Measurements from ENCODE around the gene FAM227B. TPM values are rescaled to one million over a fixed set of nuclear protein-coding genes. Genes with fewer than 3 reads are reported as not detected.

FAM227B gene
- total RNA-seq, 2 donors from 2014 or later, result 7.5 to 14.4 TPM

DNA sequence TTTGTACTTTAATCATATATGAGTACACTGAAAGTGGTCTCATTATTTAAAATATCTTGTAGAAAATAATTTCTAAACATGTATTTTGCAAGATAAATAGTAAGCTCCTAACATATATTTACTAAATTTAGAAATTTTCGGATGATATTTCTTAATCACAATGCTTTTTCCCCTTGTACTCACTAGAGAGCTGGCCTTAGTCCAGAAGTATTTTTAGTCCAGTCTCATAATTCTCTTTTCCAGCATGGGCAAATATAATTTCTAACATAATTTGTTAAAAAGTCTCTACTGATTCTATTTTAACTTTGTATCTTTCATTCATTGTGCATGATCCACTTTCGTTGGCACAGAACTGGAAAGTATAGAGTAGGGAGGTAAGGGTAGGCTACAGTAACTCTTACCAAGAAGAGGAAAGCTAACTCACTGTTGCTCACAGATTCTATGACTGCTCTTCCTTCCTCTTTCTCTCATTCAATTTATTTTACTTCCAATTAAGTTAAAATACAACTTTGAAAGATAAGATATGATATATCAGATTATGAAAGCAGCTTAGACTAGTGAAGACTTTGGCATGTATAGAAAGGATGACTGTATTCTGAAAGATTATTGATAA, 158.3 kb downstream of the FAM227B start:
- Histone ChIP-seq H3K27me3 (no peaks in the 10 kb centered on the region), H3K4me3 (no peak overlapping the region), H3K27ac (peak overlapping the region in 1 of 2 donors; percentile 38), H3K4me1 (peaks cover 0 to 29% of the 10 kb centered on the region in 2 donors), H3K9me3 (no peaks in the 10 kb centered on the region), H3K36me3 (no peaks in the 10 kb centered on the region)
- TF ChIP-seq, protein P1, sequence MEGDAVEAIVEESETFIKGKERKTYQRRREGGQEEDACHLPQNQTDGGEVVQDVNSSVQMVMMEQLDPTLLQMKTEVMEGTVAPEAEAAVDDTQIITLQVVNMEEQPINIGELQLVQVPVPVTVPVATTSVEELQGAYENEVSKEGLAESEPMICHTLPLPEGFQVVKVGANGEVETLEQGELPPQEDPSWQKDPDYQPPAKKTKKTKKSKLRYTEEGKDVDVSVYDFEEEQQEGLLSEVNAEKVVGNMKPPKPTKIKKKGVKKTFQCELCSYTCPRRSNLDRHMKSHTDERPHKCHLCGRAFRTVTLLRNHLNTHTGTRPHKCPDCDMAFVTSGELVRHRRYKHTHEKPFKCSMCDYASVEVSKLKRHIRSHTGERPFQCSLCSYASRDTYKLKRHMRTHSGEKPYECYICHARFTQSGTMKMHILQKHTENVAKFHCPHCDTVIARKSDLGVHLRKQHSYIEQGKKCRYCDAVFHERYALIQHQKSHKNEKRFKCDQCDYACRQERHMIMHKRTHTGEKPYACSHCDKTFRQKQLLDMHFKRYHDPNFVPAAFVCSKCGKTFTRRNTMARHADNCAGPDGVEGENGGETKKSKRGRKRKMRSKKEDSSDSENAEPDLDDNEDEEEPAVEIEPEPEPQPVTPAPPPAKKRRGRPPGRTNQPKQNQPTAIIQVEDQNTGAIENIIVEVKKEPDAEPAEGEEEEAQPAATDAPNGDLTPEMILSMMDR (IDR thresholded peaks at IDR 0.05), result no peak
- no peak for DNase-seq (ENCODE audit: low spot score)

DNA sequence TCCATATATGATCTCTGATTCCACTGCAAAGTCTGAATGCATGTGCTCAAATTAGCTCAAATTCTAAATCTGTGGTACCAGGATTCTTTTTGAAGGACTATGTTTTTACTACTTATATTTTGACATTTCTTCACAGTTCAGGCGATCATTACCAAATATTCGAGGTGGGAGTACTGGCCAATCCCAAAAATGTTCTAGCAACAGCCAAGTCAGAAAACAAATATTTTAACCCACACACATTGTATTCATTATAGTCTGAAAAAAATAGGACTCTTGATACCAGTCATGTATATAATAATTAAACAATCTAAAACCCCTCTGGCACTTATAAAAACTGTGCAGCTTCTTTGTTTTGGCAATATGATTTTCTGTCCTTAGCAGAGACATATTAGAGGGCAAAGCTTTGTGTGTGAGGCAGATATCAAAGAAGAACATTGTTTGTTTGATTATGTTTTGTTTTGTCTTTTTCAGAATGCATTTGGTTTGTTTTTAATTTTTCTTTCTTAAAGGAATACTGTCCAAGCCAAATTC, 160.1 kb downstream of the FAM227B start:
- peaks cover 0 to 29% of the 10 kb centered on the region in 2 donors for H3K4me1 ChIP-seq
- no peaks in the 10 kb centered on the region for H3K9me3 ChIP-seq
- no peak for DNase-seq (ENCODE audit: low spot score)
- no peak overlapping the region for H3K4me3 ChIP-seq
- no peaks in the 10 kb centered on the region for H3K36me3 ChIP-seq
- no peak overlapping the region for H3K27ac ChIP-seq
- no peaks in the 10 kb centered on the region for H3K27me3 ChIP-seq
- TF ChIP-seq, protein P1 (IDR thresholded peaks at IDR 0.05), result no peak

DNA sequence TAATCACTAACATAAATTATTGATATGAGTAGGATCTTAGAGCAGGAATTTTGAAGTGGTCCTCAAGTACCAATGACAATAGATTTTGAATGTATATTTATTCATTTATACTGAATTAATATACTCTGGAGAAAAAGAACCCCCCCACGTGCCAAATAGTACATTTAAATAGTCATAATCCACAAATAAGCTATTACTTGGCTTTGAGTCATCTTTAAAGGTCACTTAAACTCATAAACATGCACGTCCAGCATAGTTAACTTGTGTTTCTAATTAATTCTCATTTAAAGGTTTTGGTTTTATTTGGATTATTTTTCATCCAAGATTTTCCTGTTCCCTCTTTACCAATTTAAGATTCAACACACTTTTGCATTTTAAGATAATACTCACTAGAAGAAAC, 162.5 kb downstream of the FAM227B start:
- no peaks in the 10 kb centered on the region for H3K36me3 ChIP-seq
- H3K9me3 ChIP-seq, result no peaks in the 10 kb centered on the region
- no peaks in the 10 kb centered on the region for H3K27me3 ChIP-seq
- H3K4me3 ChIP-seq, result no peak overlapping the region
- no peak for DNase-seq (ENCODE audit: low spot score)
- TF ChIP-seq, protein P1 (IDR thresholded peaks at IDR 0.05), result no peak
- peak overlapping the region in 1 of 2 donors; percentile 11 for H3K27ac ChIP-seq
- peaks cover 0 to 29% of the 10 kb centered on the region in 2 donors for H3K4me1 ChIP-seq

DNA sequence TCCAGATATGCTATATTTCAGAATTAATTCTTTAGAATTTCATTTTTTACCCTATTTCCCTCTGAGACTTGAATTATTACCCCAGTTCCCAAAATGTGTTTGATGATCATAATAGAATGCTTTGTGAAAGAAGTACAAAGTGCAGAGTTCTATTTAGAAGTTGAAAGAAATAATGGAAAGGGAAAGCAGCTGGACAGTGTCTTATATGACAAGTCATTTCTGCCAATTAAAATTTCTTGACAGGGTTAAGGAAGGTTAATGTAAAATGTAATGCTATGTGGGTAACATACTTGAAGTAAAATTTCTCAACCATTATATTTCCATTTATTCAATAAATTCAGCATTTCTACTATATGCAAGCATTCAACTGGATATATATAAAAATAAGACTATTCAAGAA, 164.5 kb downstream of the FAM227B start:
- TF ChIP-seq, protein P1 (IDR thresholded peaks at IDR 0.05), result no peak
- H3K27ac ChIP-seq, result no peak overlapping the region
- H3K4me1 ChIP-seq, result peaks cover 0 to 18% of the 10 kb centered on the region in 2 donors
- H3K36me3 ChIP-seq, result no peaks in the 10 kb centered on the region
- no peaks in the 10 kb centered on the region for H3K27me3 ChIP-seq
- no peaks in the 10 kb centered on the region for H3K9me3 ChIP-seq
- no peak overlapping the region for H3K4me3 ChIP-seq
- no peak for DNase-seq (ENCODE audit: low spot score)

DNA sequence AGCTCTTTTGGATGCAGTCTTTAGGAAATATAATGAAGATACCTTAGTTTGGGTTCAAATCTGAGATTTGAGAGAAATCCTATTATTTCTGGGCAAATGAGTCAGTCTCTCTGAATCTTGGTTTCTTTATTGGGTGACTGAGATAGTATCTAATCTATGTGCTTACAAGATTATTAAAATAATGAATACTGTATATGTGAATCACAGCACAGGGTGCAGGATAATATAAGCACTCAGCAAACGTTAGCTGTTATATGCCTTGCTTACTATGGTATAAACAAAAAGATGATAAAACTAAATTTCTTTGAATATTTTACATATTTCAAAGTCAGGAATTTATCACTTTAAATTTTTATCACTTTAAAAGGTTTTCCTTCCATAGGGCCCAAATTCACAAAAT, 168.0 kb downstream of the FAM227B start:
- Histone ChIP-seq H3K27ac (no peak overlapping the region), H3K9me3 (no peaks in the 10 kb centered on the region), H3K4me3 (no peak overlapping the region), H3K27me3 (no peaks in the 10 kb centered on the region), H3K36me3 (no peaks in the 10 kb centered on the region), H3K4me1 (no peaks in the 10 kb centered on the region)
- no peak for DNase-seq (ENCODE audit: low spot score)
- TF ChIP-seq, protein P1 (IDR thresholded peaks at IDR 0.05), result no peak

DNA sequence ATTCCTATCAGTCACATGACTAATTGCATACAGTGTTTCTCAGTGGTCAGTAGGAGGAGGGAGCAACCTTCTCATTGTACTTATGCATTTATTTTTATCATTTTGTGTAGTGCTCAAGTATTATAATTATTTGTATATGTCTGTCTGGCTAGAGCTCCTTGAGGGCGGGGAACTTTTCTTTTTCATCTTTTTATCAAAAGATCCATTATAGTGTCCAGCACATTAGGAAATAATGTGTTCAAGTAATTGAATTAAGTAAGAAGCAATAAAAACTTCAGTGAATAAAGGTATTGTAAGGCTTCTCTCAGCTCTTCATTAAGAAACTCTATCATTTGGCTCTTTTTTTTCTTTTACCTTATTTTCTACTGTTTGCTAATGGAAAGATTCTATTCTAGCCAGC, 178.8 kb downstream of the FAM227B start:
- Histone ChIP-seq H3K27me3 (no peaks in the 10 kb centered on the region), H3K4me3 (no peak overlapping the region), H3K27ac (no peak overlapping the region), H3K9me3 (no peaks in the 10 kb centered on the region), H3K36me3 (no peaks in the 10 kb centered on the region), H3K4me1 (peaks cover 0 to 35% of the 10 kb centered on the region in 2 donors)
- TF ChIP-seq, protein P1 (IDR thresholded peaks at IDR 0.05), result no peak
- no peak for DNase-seq (ENCODE audit: low spot score)

All from right atrium auricular region (tissue), 2 donors.